ENCODE data around the gene UEVLD.

DNA sequence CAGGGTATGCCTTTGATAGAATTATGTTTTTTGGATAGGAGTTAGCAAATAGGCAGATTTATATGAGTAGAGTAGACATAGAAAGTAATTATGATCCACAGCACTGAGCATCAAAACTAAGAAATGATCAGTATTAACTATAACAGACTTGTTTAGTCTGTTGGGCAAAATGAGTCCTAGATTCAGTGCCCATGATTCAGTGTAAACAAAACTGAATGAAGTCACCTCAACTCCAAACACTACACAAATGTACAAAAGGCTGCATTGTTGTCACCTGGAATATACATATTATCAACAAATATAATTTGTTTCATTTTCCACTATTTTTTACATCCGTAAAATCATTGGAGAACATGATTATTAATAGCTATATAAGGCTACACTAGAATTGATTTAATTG, 6.7 kb downstream of the UEVLD start:
- TF ChIP-seq EZH2 (IDR thresholded peaks at IDR 0.05; ENCODE audit: borderline replicate concordance, low read length), result no peak
- TF ChIP-seq, protein P1, sequence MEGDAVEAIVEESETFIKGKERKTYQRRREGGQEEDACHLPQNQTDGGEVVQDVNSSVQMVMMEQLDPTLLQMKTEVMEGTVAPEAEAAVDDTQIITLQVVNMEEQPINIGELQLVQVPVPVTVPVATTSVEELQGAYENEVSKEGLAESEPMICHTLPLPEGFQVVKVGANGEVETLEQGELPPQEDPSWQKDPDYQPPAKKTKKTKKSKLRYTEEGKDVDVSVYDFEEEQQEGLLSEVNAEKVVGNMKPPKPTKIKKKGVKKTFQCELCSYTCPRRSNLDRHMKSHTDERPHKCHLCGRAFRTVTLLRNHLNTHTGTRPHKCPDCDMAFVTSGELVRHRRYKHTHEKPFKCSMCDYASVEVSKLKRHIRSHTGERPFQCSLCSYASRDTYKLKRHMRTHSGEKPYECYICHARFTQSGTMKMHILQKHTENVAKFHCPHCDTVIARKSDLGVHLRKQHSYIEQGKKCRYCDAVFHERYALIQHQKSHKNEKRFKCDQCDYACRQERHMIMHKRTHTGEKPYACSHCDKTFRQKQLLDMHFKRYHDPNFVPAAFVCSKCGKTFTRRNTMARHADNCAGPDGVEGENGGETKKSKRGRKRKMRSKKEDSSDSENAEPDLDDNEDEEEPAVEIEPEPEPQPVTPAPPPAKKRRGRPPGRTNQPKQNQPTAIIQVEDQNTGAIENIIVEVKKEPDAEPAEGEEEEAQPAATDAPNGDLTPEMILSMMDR (IDR thresholded peaks at IDR 0.05; ENCODE audit: low read length), result no peak
